Measurements from ENCODE around the gene IFT81.
"Not testable (repeated sequence)": the region's sequence is repeated elsewhere in the genome, so short reads cannot be mapped to it uniquely, and the experiment has no call there.

Gene IFT81

DNA sequence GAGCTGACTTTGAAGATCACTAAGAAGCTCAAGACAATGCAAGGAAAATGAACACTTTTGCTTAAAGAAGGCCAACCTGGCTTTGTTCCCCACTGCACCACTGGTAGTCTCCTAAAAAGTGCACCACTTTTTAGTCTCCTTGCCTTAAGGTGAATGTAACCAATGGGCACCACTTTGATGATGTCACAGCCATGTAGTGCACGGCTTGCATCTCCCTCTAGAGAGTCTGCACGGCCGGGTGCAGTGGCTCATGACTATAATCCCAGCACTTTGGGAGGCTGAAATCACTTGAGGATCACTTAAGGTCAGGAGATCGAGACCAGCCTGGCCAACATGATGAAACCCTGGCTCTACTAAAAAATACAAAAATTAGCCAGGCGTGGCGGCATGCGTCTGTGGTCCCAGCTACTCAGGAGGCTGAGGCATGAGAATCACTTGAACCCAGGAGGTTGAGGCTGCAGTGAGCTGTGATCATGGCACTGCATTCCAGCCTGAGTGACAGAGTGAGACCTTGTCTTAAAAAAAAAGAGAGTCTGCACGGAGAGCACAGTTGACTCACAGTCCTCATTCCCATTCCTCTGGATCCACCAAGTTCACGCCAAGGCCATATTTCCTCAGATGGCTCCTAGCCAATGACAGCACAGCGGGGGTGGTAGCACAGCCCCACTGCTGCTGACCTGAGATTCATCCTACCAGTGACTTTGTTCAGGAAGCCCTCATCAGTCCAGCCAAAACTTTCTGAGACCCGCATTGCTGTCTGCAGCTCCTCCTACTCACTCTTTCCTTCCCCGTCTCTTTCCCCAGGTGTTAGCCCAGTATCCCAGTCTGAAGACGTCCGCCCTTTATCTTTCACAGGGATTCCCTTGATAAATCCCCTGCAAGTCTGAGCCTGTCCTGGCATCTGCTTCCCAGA lies 16.5 kb upstream of the IFT81 start:
- no peak for DNase-seq (ENCODE audit: low read depth)

- no peak for DNase-seq (ENCODE audit: low read depth)
Observed at GRCh38 chr12:110108309-110109036, 15.7 kb upstream of the IFT81 start.

DNA sequence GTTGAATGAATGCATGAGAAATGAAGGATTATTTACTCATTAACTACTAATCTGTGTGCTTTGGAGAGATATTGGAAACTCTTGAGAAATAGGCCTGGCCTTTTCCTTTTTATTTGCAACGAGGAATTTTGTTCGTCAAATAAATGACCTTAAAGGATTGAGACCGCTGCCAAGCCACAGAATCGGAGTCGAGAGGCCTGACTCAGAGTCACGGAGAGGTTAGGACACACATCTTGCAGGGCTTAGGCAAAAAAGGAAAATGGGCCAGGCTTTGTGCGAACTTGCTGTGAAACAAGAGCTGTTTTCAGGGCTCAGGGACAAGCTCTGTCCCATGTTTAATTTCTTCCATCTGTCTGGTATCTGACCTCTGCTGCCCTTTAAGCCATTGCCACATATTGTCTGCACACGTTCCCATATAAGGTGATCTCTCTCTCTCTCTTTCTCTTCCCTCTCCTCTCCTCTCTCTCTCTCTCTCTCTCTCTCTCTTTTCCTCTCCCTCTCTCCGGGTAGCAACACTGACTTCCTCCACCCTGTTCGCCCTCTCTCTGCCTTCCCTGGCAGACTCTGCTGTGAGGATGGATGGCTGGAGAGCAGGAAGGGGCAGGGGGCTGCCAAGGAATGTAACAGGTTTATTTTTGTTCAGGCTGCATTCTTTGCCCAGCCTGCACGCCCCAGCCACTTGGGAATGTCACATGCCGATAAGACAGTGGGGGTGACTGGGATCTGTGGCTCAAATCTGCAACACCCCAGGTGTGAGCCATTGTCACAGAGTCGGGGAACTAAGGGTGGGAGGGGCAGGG lies 14.9 kb upstream of the IFT81 start:
- peak; percentile 69 for DNase-seq (ENCODE audit: low read depth)

GRCh38 chr12:110109837-110110535 lies 14.2 kb upstream of the IFT81 start:
- DNase-seq (ENCODE audit: low read depth): no peak

- DNase-seq (ENCODE audit: low read depth): no peak
Observed at GRCh38 chr12:110111476-110112334, 12.5 kb upstream of the IFT81 start.

DNA sequence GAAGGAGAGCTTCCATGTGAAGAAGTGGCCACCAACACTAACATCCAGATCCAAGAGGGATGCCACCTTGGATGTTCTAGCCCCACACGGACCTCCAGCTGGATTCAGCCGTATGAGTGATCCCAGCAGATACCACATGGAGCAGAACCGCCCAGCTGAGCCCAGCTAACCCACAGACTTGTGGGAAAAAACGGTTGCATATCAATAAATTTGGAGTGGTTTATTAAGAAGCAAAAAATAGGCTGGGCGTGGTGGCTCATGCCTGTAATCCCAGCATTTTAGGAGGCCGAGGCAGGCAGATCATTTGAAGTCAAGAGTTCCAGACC lies 11.9 kb upstream of the IFT81 start:
- DNase-seq (ENCODE audit: low read depth): no peak

GRCh38 chr12:110114528-110114937 lies 9.6 kb upstream of the IFT81 start:
- DNase-seq (ENCODE audit: low read depth): no peak

GRCh38 chr12:110115675-110116074 lies 8.5 kb upstream of the IFT81 start:
- no peak for DNase-seq (ENCODE audit: low read depth)

DNA sequence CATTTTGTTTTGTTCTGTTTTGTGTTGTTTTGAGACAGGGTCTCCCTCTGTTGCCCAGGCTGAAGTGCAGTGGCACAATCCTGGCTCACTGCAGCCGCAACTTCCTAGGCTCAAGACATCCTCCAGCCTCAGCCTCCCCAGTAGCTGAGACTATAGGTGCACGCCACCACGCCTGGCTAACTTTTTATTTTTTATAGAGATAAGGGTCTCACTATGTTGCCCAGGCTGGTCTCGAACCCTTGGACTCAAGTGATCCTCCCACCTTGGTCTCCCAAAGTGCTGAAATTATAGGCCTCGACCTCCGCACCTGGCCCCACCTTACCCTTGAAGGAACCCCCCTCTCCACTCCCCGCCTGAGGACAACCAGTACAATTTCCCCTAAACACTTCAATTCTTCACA lies 7.5 kb upstream of the IFT81 start:
- no peak for DNase-seq (ENCODE audit: low read depth)

- not testable (repeated sequence) for DNase-seq (ENCODE audit: low read depth)
Observed at GRCh38 chr12:110117210-110117609, 6.9 kb upstream of the IFT81 start.

GRCh38 chr12:110117956-110118685 lies 6.0 kb upstream of the IFT81 start:
- DNase-seq (ENCODE audit: low read depth): no peak

DNA sequence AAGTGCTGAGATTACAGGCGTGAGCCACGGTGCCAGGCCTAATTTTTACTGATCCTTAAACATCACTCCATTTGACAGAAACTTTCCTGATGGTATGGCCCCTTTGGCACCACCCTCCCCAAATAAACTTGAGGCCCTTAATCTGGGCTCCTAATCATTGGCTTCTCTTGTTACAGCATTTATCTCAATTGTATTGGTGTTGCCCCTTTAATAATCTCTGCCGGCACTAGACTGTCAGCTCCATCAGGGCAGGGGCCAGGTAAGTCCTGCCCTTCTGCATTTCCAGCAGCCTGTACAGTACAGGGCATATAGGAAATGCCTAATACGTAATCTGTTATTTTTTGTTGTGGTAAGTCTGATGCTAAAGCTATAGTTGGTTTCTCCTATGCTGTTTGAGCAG lies 1.2 kb upstream of the IFT81 start:
- DNase-seq (ENCODE audit: low read depth): no peak

DNA sequence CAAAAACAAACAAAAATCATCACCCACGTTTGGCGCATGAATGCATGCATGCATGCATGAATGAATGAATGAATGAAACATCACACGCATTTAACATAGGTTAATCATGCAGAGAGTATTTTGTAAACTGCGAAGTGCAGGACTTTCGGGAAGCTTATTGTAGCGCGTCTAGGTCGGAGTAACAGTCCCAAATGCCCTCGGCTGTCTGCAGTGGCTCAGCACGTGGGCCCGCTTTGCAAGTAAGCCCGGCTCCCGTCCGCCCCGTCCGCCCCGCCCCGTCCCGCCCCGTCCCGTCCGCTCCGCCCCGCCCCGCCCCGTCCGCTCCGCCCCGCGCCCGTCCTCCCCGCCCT lies 263 bp upstream of the IFT81 start:
- no peak for DNase-seq (ENCODE audit: low read depth)

DNA sequence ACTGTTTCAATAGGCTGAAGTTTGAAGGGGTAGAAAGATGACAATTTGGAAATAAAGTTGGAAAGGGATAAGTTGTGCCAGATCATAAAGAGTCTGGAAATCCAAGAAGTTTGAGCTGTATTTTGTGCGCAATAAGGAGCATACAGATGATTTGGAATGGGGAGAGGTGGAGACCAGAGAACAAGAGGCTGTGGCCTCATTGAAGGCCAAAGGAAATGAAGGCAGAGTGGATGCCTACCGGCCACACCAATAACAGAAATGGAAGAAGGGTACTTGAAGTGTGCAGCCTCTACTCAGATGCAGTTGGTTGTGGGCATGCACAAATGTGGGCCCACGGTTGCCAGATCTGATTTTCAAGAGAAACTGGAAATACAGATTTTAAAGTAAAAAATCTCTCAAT lies 2.4 kb downstream of the IFT81 start:
- no peak for DNase-seq (ENCODE audit: low read depth)

DNA sequence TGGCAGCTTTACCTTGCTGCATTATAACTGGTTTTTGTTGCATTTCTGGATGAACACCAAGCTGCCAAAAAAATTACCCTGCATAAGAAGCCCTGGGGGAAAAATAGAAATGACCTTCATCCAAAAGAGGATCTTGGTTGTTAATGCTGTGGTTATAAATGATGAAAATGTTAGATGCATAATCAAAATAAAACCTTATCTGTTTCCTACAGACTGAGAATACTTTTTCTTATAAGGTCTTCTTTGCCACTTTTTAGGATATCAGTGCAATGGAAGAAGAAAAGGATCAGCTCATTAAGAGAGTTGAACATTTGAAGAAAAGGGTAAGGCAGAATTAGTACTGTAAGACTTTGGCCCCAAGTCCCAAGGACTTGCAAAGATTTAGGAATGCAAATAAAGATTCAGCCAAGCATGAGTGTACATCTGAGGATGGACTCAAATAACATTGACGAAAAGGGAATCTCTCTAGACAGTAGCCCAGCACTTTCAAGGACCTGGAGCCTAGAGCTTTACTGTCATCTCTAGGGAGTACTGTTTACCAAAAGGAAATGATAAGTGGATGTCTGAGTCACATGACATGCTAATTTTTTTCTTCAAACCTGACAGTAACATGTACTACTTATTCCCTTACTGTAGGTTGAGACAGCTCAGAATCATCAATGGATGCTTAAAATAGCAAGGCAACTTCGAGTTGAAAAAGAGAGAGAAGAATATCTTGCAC lies 10.7 kb downstream of the IFT81 start:
- no peak for DNase-seq (ENCODE audit: low read depth)

DNA sequence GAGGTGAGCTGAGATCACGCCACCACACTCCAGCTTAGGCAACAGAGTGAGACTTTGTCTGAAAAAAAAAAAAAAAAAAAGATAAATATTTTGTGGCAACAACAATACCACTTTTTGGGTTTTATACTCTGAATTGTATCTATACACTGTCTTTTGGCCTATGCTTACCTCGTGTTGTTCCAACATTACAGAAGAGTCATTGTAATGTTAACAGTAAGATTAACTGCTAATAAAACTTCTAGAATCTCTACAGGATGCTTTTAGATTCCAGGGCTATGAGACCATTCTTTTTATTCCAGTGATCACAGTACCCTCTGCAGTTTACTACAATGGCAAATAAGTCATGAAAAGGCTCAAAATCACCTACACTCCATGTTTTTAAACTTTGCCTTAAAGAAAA lies 11.6 kb downstream of the IFT81 start:
- DNase-seq (ENCODE audit: low read depth): no peak

- DNase-seq (ENCODE audit: low read depth): no peak
Observed at GRCh38 chr12:110137786-110138185, 13.6 kb downstream of the IFT81 start.

- DNase-seq (ENCODE audit: low read depth): no peak
Observed at GRCh38 chr12:110141389-110141788, 17.2 kb downstream of the IFT81 start.

DNA sequence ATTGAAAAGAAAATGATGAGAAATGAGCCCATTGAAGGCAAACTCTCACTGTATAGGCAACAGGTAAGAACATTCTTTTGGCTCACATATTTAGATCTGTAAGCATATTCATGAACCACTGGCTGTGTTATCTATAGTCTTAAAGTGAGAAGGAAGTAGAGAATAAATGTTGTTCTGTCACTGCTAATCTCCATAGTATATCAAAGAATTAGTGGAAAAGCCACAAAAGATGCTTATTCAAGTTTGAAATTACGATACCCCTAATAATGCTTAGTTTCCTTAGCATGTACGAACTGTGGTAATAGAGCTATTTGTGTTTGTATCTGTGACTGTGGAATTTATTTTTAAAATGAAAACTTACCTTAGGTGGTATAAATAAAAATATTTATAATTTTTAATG lies 22.8 kb downstream of the IFT81 start:
- DNase-seq (ENCODE audit: low read depth): no peak

Data from HS-27A (cell line).